Measurements from ENCODE around the gene DSCAML1. TPM values are rescaled to one million over a fixed set of nuclear protein-coding genes. Genes with fewer than 3 reads are reported as not detected.

DSCAML1 gene
- total RNA-seq, 2 donors from 2014 or later, result 0.21 to 0.41 TPM

DNA sequence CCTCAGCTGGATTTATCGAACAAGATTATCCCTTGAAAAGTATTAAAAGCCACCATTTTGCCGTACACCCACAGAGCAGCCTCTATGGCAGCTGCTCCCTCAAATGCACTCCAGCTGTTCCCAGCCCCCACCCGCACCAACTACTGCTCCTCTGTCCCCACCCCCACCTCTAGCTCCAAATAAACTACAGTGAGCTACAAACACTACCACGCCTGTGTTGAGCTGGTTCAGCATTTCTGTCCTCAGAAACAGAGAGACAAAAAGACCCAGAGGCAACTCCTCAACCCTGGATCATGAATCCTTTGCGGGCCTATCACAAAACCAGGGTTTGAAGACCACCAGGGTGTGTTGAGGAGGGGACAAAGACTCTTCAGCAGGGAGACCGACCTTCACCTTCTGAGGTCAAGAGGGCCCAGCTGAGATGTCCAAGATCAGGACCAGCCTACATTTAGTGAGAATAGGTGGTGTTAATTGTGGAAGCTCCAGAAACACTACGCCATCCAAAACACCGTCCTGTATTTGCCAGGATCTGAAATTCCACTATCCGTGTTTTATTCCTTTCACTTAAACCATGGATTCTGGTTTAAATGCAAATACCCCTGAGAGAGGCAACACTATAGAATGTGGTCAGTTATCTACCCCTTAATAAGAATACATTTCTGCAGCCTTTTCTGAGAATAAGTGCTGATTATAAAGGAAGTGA is 195.9 kb downstream of the DSCAML1 start:
- Histone ChIP-seq H3K4me3 (no peak overlapping the region), H3K36me3 (no peaks in the 10 kb centered on the region), H3K9me3 (no peaks in the 10 kb centered on the region), H3K27ac (no peak overlapping the region), H3K4me1 (ENCODE audit: control insufficient read depth in 1 of 2, low read depth in 2 of 2) (no peaks in the 10 kb centered on the region), H3K27me3 (replicated peaks; ENCODE audit: insufficient read depth) (no peaks in the 10 kb centered on the region)
- no peak for TF ChIP-seq CTCF (IDR thresholded peaks at IDR 0.05)
- DNase-seq (ENCODE audit: low spot score) (no peak), ATAC-seq (ENCODE audit: insufficient number of reproducible peaks, low FRiP score, low read depth) (no peak)

DNA sequence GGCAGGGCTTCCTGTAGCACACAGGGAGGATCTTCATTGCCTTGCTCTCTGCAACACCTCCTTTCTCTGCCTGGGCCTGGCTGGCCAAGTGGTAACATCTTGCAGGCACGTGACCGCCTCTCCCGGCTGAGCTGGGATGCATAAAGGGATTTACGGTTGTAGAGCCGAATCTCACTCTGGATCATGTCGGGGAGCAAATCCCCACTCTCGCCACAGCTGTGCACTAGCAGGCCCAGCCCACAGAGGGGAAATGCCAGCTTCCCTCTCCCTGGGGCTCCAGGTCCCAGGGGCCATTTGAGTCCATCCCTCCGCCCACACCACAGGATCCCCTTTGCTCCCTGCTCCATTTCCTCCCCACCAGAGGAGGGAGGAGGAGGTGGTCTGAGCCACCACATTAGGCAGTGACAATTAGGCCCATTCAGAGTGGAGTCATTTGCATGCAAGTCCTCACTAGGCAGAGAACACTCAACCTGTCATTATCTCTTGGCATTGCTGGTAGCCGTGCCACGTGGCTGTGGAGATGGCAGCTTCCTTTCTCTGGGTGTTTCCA is 196.7 kb downstream of the DSCAML1 start:
- Histone ChIP-seq H3K36me3 (no peaks in the 10 kb centered on the region), H3K4me3 (no peak overlapping the region), H3K4me1 (ENCODE audit: control insufficient read depth in 1 of 2, low read depth in 2 of 2) (no peaks in the 10 kb centered on the region), H3K27ac (no peak overlapping the region), H3K27me3 (replicated peaks; ENCODE audit: insufficient read depth) (no peaks in the 10 kb centered on the region), H3K9me3 (no peaks in the 10 kb centered on the region)
- ATAC-seq (ENCODE audit: insufficient number of reproducible peaks, low FRiP score, low read depth) (no peak), DNase-seq (ENCODE audit: low spot score) (no peak)
- no peak for TF ChIP-seq CTCF (IDR thresholded peaks at IDR 0.05)

DNA sequence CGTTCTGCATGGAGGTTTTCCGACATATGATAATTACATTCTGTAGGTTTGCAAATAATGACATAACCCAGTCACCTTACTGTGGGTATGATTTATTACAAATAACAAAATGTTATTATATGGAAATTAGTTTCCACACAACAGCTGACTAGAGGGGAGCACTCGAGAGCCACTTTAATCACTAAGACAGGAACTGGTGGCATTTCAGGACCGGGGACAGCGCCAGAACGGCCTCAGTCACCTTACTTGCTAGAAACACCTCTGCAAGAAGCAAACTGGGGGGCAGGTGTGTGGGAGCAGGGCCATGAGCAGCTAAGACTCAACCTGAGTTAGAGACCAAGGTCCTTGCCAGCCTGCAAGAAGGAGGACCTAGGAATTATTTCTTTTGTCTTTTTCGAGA is 199.9 kb downstream of the DSCAML1 start:
- no peak for TF ChIP-seq CTCF (IDR thresholded peaks at IDR 0.05)
- H3K27ac ChIP-seq, result no peak overlapping the region
- DNase-seq (ENCODE audit: low spot score), result no peak
- ATAC-seq (ENCODE audit: insufficient number of reproducible peaks, low FRiP score, low read depth), result no peak
- no peaks in the 10 kb centered on the region for H3K4me1 ChIP-seq (ENCODE audit: control insufficient read depth in 1 of 2, low read depth in 2 of 2)
- no peaks in the 10 kb centered on the region for H3K9me3 ChIP-seq
- no peaks in the 10 kb centered on the region for H3K27me3 ChIP-seq (replicated peaks; ENCODE audit: insufficient read depth)
- no peaks in the 10 kb centered on the region for H3K36me3 ChIP-seq
- no peak overlapping the region for H3K4me3 ChIP-seq

DNA sequence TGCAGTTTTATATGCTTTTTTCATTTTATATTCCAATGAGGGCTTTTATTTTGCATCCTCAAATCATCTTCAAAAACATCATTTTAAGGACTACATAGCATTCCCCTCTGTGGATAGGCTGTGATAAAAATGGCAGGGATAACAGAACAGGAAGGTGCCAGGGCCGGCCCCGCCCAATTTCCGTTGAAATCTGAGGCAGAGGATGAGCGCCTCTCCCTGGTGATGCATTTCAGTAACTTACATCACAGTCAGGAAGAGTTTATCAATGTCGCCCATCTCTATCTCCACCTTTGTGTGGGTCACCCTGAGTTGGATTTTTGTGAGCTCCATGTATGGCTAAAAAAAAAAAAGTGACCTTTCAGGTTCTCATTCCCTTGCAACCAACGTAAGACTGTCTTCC is 201.6 kb downstream of the DSCAML1 start:
- H3K9me3 ChIP-seq, result no peaks in the 10 kb centered on the region
- no peak overlapping the region for H3K27ac ChIP-seq
- H3K27me3 ChIP-seq (replicated peaks; ENCODE audit: insufficient read depth), result no peaks in the 10 kb centered on the region
- no peak for TF ChIP-seq CTCF (IDR thresholded peaks at IDR 0.05)
- H3K4me3 ChIP-seq, result no peak overlapping the region
- ATAC-seq (ENCODE audit: insufficient number of reproducible peaks, low FRiP score, low read depth) (no peak), DNase-seq (ENCODE audit: low spot score) (no peak)
- H3K36me3 ChIP-seq, result no peaks in the 10 kb centered on the region
- no peaks in the 10 kb centered on the region for H3K4me1 ChIP-seq (ENCODE audit: control insufficient read depth in 1 of 2, low read depth in 2 of 2)

GRCh38 chr11:117594721-117595120 is 202.3 kb downstream of the DSCAML1 start:
- ATAC-seq (ENCODE audit: insufficient number of reproducible peaks, low FRiP score, low read depth) (no peak), DNase-seq (ENCODE audit: low spot score) (no peak)
- Histone ChIP-seq H3K4me1 (ENCODE audit: control insufficient read depth in 1 of 2, low read depth in 2 of 2) (no peaks in the 10 kb centered on the region), H3K36me3 (no peaks in the 10 kb centered on the region), H3K27me3 (replicated peaks; ENCODE audit: insufficient read depth) (no peaks in the 10 kb centered on the region), H3K27ac (no peak overlapping the region), H3K4me3 (no peak overlapping the region), H3K9me3 (no peaks in the 10 kb centered on the region)
- TF ChIP-seq CTCF (IDR thresholded peaks at IDR 0.05), result no peak

All from thoracic aorta (tissue), 2 donors.